T47D (cell line): ENCODE results near the gene MEX3C.

Source experiments
- DNase-seq, 2 experiments: peaks; one replicate each; pipeline versions ENCODE4 v3.0.0 to v3.0.0-alpha.2; 2011 to 2012; ENCODE audit warnings: low read depth in 1 of 2, low spot score in 1 of 2
- JUND ChIP-seq: IDR thresholded peaks from 2 replicates; pipeline ENCODE4 v1.6.1; 2012; ENCODE audit warnings: low read depth
- in situ Hi-C: cut with HindIII; loops from 2 replicates; pipeline ENCODE4 v1.10.0; 2016; ENCODE audit warnings: low sequenced_read_pairs, low pct_unique_long_range_greater_than_20kb

Gene MEX3C

GRCh38 chr18:51196811-51197660 lies 445 bp downstream of the MEX3C start:
- TF ChIP-seq JUND: no peak
- in situ Hi-C loops: no loop called here
- DNase-seq: peak; percentile 52 to 62

GRCh38 chr18:51196118-51196810 lies 1.2 kb downstream of the MEX3C start:
- DNase-seq: peak in 1 of 2 experiments; percentile 12
- TF ChIP-seq JUND: no peak
- in situ Hi-C loops: no loop called here

- no peak for TF ChIP-seq JUND
- in situ Hi-C loops: no loop called here
- DNase-seq: peak in 1 of 2 experiments; percentile 35
These were observed 1.9 kb downstream of the MEX3C start for GRCh38 chr18:51195451-51196117.

GRCh38 chr18:51195086-51195450 lies 2.4 kb downstream of the MEX3C start:
- in situ Hi-C loops: no loop called here
- no peak for TF ChIP-seq JUND
- DNase-seq: no peak

- no peak for TF ChIP-seq JUND
- in situ Hi-C loops: no loop called here
- DNase-seq: no peak
These were observed 2.9 kb downstream of the MEX3C start for GRCh38 chr18:51194604-51195003.

- in situ Hi-C loops: no loop called here
- no peak for DNase-seq
These were observed 3.7 kb downstream of the MEX3C start for GRCh38 chr18:51193621-51194287.

GRCh38 chr18:51192696-51193095 lies 4.8 kb downstream of the MEX3C start:
- in situ Hi-C loops: no loop called here
- no peak for TF ChIP-seq JUND
- DNase-seq: no peak

More at GRCh38 chr18:51193621-51194287, 3.7 kb downstream of the MEX3C start:
- TF ChIP-seq JUND: no peak

GRCh38 chr18:51192026-51192425 lies 5.5 kb downstream of the MEX3C start:
- no peak for TF ChIP-seq JUND
- DNase-seq: no peak
- in situ Hi-C loops: no loop called here

GRCh38 chr18:51191128-51191717 lies 6.3 kb downstream of the MEX3C start:
- no peak for DNase-seq
- TF ChIP-seq JUND: no peak
- in situ Hi-C loops: no loop called here

GRCh38 chr18:51190000-51190399 lies 7.5 kb downstream of the MEX3C start:
- DNase-seq: no peak

GRCh38 chr18:51188024-51188701 lies 9.3 kb downstream of the MEX3C start:
- DNase-seq: peak in 1 of 2 experiments; percentile 13
- in situ Hi-C loops: no loop called here
- no peak for TF ChIP-seq JUND

More at GRCh38 chr18:51190000-51190399, 7.5 kb downstream of the MEX3C start:
- in situ Hi-C loops: no loop called here
- TF ChIP-seq JUND: no peak

GRCh38 chr18:51185075-51185474 lies 12.4 kb downstream of the MEX3C start:
- in situ Hi-C loops: no loop called here
- no peak for TF ChIP-seq JUND
- DNase-seq: no peak
